T-cell (primary cell): ENCODE results near the gene SUSD6. TPM values are rescaled to one million over a fixed set of nuclear protein-coding genes. Genes with fewer than 3 reads are reported as not detected.

ENCODE experiments used
- ATAC-seq, 4 experiments: fragments of 200-7000 bp in 3 of 4; fragments of 150-1000 bp in 1 of 4; cut with Tn5 transposase; replicated peaks in 1 of 4; 1 replicate in 3 of 4; 2 replicates in 1 of 4; pipeline ENCODE4 v1.10.0; 2021; ENCODE audit warnings: moderate library complexity in 3 of 4, mild to moderate bottlenecking in 2 of 4, moderate number of reproducible peaks in 1 of 4
- CTCF ChIA-PET, 2 donors: fragments of 300-600 bp; sonication (Branson Sonifier 250); formaldehyde crosslinking; loops; one replicate each; lab custom pipeline; 2022; ENCODE audit warnings: antibody characterized with exemption in 2 of 2; lab: Charles Lee
- POLR2A ChIA-PET, 2 donors: fragments of 300-600 bp; sonication (Branson Sonifier 250); formaldehyde crosslinking; loops; one replicate each; lab custom pipeline; 2022; ENCODE audit warnings: antibody characterized with exemption in 2 of 2; lab: Charles Lee
- DNase-seq, 35 experiments: peaks; one replicate each; pipeline versions ENCODE4 v3.0.0 to v3.0.0-alpha.2; 2013 to 2023
- H3K27ac ChIP-seq: one replicate; pipeline ENCODE4 v1.5.1; 2013; ENCODE audit warnings: low read length
- H3K27me3 ChIP-seq, 2 experiments: replicated peaks in 1 of 2; 1 replicate in 1 of 2; 2 replicates in 1 of 2; pipeline versions ENCODE4 v1.6.1 to v1.7.0; 2013; ENCODE audit warnings: low read length in 1 of 2, mixed read lengths in 1 of 2; ENCODE audit not compliant: control insufficient read depth in 2 of 2, insufficient read depth in 2 of 2; ENCODE audit errors: extremely low read depth in 1 of 2
- H3K36me3 ChIP-seq, 2 donors: 1 replicate in 1 of 2; 2 replicates in 1 of 2; pipeline versions ENCODE4 v1.6.1 to v1.7.0; 2013; ENCODE audit warnings: low read length in 1 of 2; ENCODE audit not compliant: control insufficient read depth in 2 of 2, insufficient read depth in 1 of 2; ENCODE audit errors: extremely low read depth in 1 of 2
- H3K4me1 ChIP-seq, 2 experiments: 1 replicate in 1 of 2; 2 replicates in 1 of 2; pipeline versions ENCODE4 v1.6.1 to v1.7.0; 2013; ENCODE audit warnings: low read length in 2 of 2, mixed read lengths in 1 of 2; ENCODE audit not compliant: insufficient read depth in 2 of 2, control insufficient read depth in 1 of 2; ENCODE audit errors: extremely low read depth in 1 of 2
- H3K4me3 ChIP-seq, 2 donors: 1 replicate in 1 of 2; 2 replicates in 1 of 2; pipeline versions ENCODE4 v1.5.1 to v1.7.0; 2013; ENCODE audit warnings: mild to moderate bottlenecking in 2 of 2, low read length in 1 of 2, moderate library complexity in 1 of 2; ENCODE audit not compliant: control insufficient read depth in 1 of 2; ENCODE audit errors: extremely low read depth in 1 of 2
- H3K9me3 ChIP-seq: 2 replicates; pipeline ENCODE4 v1.7.0; 2013
- H3K27ac Mint-ChIP-seq, 2 donors: one replicate each; pipeline ENCODE4 v1.8.0; 2020 to 2021; ENCODE audit warnings: mild to moderate bottlenecking in 2 of 2, mixed read lengths in 2 of 2
- H3K27me3 Mint-ChIP-seq, 2 donors: one replicate each; pipeline ENCODE4 v1.8.0; 2021 to 2022; ENCODE audit warnings: mixed read lengths in 2 of 2
- H3K36me3 Mint-ChIP-seq: one replicate; pipeline ENCODE4 v1.8.0; 2021; ENCODE audit warnings: mixed read lengths
- H3K4me1 Mint-ChIP-seq, 3 donors: one replicate each; pipeline ENCODE4 v1.8.0; 2020 to 2022; ENCODE audit warnings: mixed read lengths in 3 of 3, mild to moderate bottlenecking in 1 of 3
- H3K4me3 Mint-ChIP-seq, 3 donors: one replicate each; pipeline ENCODE4 v1.8.0; 2020 to 2022; ENCODE audit warnings: mild to moderate bottlenecking in 3 of 3, mixed read lengths in 3 of 3, moderate library complexity in 3 of 3
- H3K9me3 Mint-ChIP-seq, 3 donors: one replicate each; pipeline ENCODE4 v1.8.0; 2020 to 2022; ENCODE audit warnings: mixed read lengths in 3 of 3
- WGBS: methylation state at CpG from one replicate; pipeline ENCODE4 v1.1.5; 2013; ENCODE audit warnings: missing lambda C conversion rate; ENCODE audit not compliant: insufficient coverage; 5-methylcytosine and 5-hydroxymethylcytosine counted together
- total RNA-seq, 35 experiments: library from RNA in 6 of 35; stranded (reverse) in 6 of 35; fragments of 120-200 nt in 1 of 35; gene quantifications; one replicate each; pipeline versions ENCODE4 v1.2.1 to v1.2.4 and lab custom pipeline; 2013 to 2026

The SUSD6 gene
- total RNA-seq, 5 donors from 2014 or later (not counting 1 experiment from before 2014, with no cell fraction given), result 53.5 to 75.5 (median 60.4) TPM

DNA sequence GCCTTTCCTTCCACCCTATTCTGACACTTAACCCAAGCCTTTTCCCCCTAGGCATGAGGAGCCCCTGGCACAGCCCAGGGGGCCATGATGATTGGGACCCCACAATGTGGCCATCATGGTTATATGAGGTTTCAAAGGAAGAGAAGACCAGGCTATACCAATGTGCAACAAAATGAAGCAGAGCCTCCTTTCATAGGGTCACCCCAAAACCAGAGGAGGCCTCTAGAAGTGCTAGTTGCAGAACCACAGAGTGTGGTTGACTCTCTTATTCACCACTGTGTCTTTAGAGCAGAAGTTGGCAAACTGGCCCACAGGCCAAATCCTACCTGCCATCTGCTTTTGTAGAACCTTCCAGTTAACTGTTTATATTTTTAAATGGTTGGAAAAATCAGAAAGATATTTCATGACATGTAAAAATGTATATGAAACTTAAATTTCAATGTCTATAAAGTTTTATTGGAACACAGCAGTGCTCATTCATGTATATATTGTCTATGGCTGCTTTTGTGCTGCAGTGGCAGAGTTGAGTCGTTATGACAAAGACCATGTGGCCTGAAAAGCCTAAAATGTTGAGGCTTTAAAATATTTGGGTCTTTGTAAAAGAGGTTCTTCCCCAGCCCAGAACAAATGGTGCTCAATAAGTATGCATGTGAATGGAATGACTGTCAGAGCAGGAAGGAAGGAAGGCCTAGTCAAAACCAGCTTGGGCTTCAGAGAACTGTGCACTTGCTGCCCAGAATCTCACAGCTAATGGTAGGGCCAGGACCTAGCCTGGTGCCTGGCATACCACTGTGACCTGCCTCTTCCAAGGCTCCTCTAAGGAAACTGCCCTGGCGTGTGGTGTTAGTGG lies 49.2 kb downstream of the SUSD6 start:
- no peaks in the 10 kb centered on the region for H3K9me3 Mint-ChIP-seq
- Histone ChIP-seq H3K27me3 (no peaks in the 10 kb centered on the region), H3K36me3 (peaks cover 5 to 17% of the 10 kb centered on the region in 2 donors), H3K4me3 (no peak overlapping the region), H3K27ac (no peak overlapping the region), H3K4me1 (peaks cover 6 to 24% of the 10 kb centered on the region in 2 experiments), H3K9me3 (no peaks in the 10 kb centered on the region)
- 52% methylated on average over 2 of the region's 2 CpGs for WGBS
- H3K4me3 Mint-ChIP-seq, result no peak overlapping the region
- DNase-seq (no peak), ATAC-seq (peak in 1 of 4 experiments; percentile 19)
- peaks cover 48% of the 10 kb centered on the region for H3K36me3 Mint-ChIP-seq
- H3K27ac Mint-ChIP-seq, result peak overlapping the region; percentile 56 to 66
- peaks cover 84 to 94% (median 85%) of the 10 kb centered on the region in 3 donors for H3K4me1 Mint-ChIP-seq
- CTCF ChIA-PET, result interaction anchor here in 1 of 2 donors (0.6 kb wide), 1 partner anchor 28 kb away, joined by 4 read pairs; no protein-coding TSS in a partner anchor
- no peaks in the 10 kb centered on the region for H3K27me3 Mint-ChIP-seq
- POLR2A ChIA-PET, result interaction anchor here (0.5 kb wide), 2 partner anchors 19 to 36 kb away, joined by 3 to 6 read pairs; no protein-coding TSS in a partner anchor

DNA sequence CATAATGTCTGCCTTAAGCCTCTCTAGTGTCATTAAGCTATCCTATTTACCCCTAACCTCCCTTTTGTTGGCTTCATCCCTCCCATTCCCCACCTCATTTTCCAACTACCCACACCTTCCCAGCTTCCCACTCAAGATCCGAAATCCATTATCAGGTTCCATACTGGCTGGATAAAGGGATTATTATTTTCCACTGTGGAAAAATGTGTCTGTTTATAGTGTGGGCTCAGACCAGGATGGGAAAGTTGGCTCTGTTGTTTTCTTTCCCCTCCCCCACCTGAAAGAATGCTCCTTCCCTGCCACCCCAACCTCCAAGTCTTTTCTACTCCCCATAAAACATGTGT lies 49.8 kb downstream of the SUSD6 start:
- H3K9me3 Mint-ChIP-seq, result no peaks in the 10 kb centered on the region
- H3K36me3 Mint-ChIP-seq, result peaks cover 51% of the 10 kb centered on the region
- no peak overlapping the region for H3K4me3 Mint-ChIP-seq
- no peaks in the 10 kb centered on the region for H3K27me3 Mint-ChIP-seq
- peaks cover 6 to 24% of the 10 kb centered on the region in 2 experiments for H3K4me1 ChIP-seq
- ChIA-PET CTCF (interaction anchor here in 1 of 2 donors (0.6 kb wide), 1 partner anchor 29 kb away, joined by 4 read pairs; no protein-coding TSS in a partner anchor), POLR2A (no interaction called here)
- H3K4me1 Mint-ChIP-seq, result peaks cover 84 to 94% (median 87%) of the 10 kb centered on the region in 3 donors
- no peaks in the 10 kb centered on the region for H3K27me3 ChIP-seq
- WGBS, result no CpG with 5 or more reads among the region's 1 CpG
- no peak overlapping the region for H3K27ac ChIP-seq
- ATAC-seq, result no peak
- peak overlapping the region; percentile 56 to 62 for H3K27ac Mint-ChIP-seq
- H3K4me3 ChIP-seq, result no peak overlapping the region
- H3K9me3 ChIP-seq, result no peaks in the 10 kb centered on the region
- no peak for DNase-seq
- peaks cover 5 to 17% of the 10 kb centered on the region in 2 donors for H3K36me3 ChIP-seq

DNA sequence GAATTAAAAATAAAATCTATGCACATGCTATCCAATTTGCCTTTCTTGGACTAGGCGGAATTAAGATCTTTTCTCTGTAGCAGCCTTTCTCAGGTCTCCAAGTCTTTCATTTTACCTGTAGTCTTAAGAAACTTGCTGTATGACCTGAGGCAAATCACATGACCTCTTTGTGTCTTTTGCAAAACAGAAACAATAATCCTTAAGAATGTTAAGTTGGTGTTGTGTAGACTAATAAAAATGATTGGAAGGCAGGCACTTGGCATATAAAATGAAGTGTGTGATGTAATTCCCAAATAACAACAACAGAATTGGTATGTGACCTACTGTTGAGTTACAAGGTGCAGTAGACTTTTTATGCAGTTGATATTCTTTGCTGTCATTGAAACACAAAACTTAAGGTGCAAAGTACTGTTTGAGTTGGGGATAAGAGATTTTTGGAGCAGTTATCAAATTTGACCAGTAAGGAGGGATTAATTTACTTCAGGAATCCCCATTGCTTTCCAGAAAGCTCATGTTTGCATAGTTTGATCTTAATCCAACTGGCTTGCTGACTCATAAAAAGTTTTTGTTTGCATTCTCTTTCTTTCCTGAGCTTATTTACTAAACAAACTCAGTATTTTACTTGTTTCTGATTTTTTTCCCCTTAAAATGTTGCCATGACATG lies 51.4 kb downstream of the SUSD6 start:
- peaks cover 5 to 17% of the 10 kb centered on the region in 2 donors for H3K36me3 ChIP-seq
- DNase-seq, result no peak
- peaks cover 88 to 94% (median 89%) of the 10 kb centered on the region in 3 donors for H3K4me1 Mint-ChIP-seq
- peak overlapping the region; percentile 69 to 70 for H3K27ac Mint-ChIP-seq
- WGBS, result 100% methylated on average over 1 of the region's 1 CpG
- H3K36me3 Mint-ChIP-seq, result peaks cover 59% of the 10 kb centered on the region
- ChIA-PET POLR2A (no interaction called here), CTCF (interaction anchor here in 1 of 2 donors (0.7 kb wide), 1 partner anchor 54 kb away, joined by 3 read pairs; no protein-coding TSS in a partner anchor)
- H3K27me3 ChIP-seq, result no peaks in the 10 kb centered on the region
- H3K27ac ChIP-seq, result no peak overlapping the region
- H3K27me3 Mint-ChIP-seq, result no peaks in the 10 kb centered on the region
- no peak overlapping the region for H3K4me3 ChIP-seq
- H3K4me3 Mint-ChIP-seq, result no peak overlapping the region
- peaks cover 10 to 30% of the 10 kb centered on the region in 2 experiments for H3K4me1 ChIP-seq
- ATAC-seq, result no peak
- peaks cover 0 to 2% (median 1%) of the 10 kb centered on the region in 3 donors for H3K9me3 Mint-ChIP-seq
- no peaks in the 10 kb centered on the region for H3K9me3 ChIP-seq

DNA sequence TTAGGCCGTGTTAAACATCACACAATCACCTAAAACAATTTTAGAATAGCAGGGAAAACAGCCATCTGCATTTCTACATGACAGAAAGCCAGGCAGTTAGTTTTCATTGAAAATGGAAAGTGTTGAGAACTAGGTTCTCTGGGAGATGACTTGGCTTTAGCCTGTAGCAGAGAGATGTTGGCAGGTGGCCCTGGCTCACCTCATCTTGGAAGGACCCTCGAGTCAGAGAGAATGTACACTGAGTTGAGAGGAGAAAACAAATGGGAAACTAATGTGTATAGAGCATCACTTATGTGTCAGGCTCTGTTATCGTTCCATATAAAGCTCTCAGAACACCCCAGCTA lies 51.9 kb downstream of the SUSD6 start:
- Mint-ChIP-seq H3K9me3 (peaks cover 0 to 3% (median 2%) of the 10 kb centered on the region in 3 donors), H3K27ac (peak overlapping the region; percentile 69 to 70), H3K27me3 (no peaks in the 10 kb centered on the region), H3K36me3 (peaks cover 57% of the 10 kb centered on the region), H3K4me1 (peaks cover 88 to 94% (median 89%) of the 10 kb centered on the region in 3 donors), H3K4me3 (no peak overlapping the region)
- Histone ChIP-seq H3K27me3 (no peaks in the 10 kb centered on the region), H3K4me3 (no peak overlapping the region), H3K9me3 (no peaks in the 10 kb centered on the region), H3K36me3 (peaks cover 5 to 17% of the 10 kb centered on the region in 2 donors), H3K27ac (no peak overlapping the region), H3K4me1 (peaks cover 12 to 30% of the 10 kb centered on the region in 2 experiments)
- ATAC-seq (no peak), DNase-seq (no peak)
- POLR2A ChIA-PET, result interaction anchor here in 1 of 2 donors (0.5 kb wide), 1 partner anchor 52 kb away, joined by 5 read pairs; the partner anchor contains the start of gene SUSD6
- WGBS, result 20% methylated on average over 1 of the region's 3 CpGs
- CTCF ChIA-PET, result interaction anchor here (0.5 to 0.7 kb wide), 2 partner anchors 16 to 53 kb away, joined by 3 to 4 read pairs; no protein-coding TSS in a partner anchor

DNA sequence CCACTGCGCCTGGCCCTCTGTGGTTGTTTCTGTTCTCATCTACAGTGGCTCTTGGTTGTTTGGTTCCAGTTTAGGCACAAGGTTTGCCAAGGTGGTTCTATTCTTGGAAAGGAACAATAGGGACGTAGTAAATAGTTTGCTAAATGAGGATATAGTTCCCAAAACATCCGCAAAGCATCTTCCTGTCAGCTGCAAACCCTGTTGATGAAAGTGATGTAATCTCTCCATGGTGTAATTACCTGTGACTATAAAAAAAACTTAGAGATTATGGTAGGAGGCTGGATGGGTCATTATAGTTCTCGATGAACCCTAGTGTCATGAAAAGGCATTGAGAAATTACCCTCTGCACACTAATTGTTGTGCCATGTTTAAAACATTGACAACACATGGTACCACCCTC lies 52.9 kb downstream of the SUSD6 start:
- 100% methylated on average over 1 of the region's 4 CpGs for WGBS
- ChIA-PET POLR2A (interaction anchor here in 1 of 2 donors (0.7 kb wide), 1 partner anchor 857 kb away, joined by 6 read pairs; no protein-coding TSS in a partner anchor), CTCF (no interaction called here)
- ATAC-seq (no peak), DNase-seq (no peak)
- Histone ChIP-seq H3K9me3 (no peaks in the 10 kb centered on the region), H3K27ac (no peak overlapping the region), H3K4me3 (no peak overlapping the region), H3K36me3 (peaks cover 5 to 9% of the 10 kb centered on the region in 2 donors), H3K27me3 (no peaks in the 10 kb centered on the region), H3K4me1 (peaks cover 14 to 34% of the 10 kb centered on the region in 2 experiments)
- H3K4me3 Mint-ChIP-seq, result peak overlapping the region in 1 of 3 donors; percentile 6
- H3K36me3 Mint-ChIP-seq, result peaks cover 48% of the 10 kb centered on the region
- peaks cover 87 to 93% (median 88%) of the 10 kb centered on the region in 3 donors for H3K4me1 Mint-ChIP-seq
- peak overlapping the region; percentile 69 to 70 for H3K27ac Mint-ChIP-seq
- peaks cover 0 to 3% (median 2%) of the 10 kb centered on the region in 3 donors for H3K9me3 Mint-ChIP-seq
- H3K27me3 Mint-ChIP-seq, result no peaks in the 10 kb centered on the region
